ENCODE measurements around the gene PDK2.

Gene PDK2

GRCh38 chr17:50063561-50064252 lies 31.4 kb upstream of the PDK2 start:
- TF ChIP-seq FOXM1 (IDR thresholded peaks at IDR 0.05; ENCODE audit: borderline replicate concordance, low read depth): no peak
- TF ChIP-seq EP300 (IDR thresholded peaks at IDR 0.05; ENCODE audit: borderline replicate concordance): no peak
- no peak for TF ChIP-seq REST (IDR thresholded peaks at IDR 0.05; ENCODE audit: low read depth)
- TF ChIP-seq, protein P1, sequence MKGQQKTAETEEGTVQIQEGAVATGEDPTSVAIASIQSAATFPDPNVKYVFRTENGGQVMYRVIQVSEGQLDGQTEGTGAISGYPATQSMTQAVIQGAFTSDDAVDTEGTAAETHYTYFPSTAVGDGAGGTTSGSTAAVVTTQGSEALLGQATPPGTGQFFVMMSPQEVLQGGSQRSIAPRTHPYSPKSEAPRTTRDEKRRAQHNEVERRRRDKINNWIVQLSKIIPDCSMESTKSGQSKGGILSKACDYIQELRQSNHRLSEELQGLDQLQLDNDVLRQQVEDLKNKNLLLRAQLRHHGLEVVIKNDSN (IDR thresholded peaks at IDR 0.05): no peak
- TF ChIP-seq CREB1 (IDR thresholded peaks at IDR 0.05; ENCODE audit: low read depth): no peak
- no peak for TF ChIP-seq TCF12 (IDR thresholded peaks at IDR 0.05; ENCODE audit: low read depth)
- no peak for TF ChIP-seq RAD21 (IDR thresholded peaks at IDR 0.05; ENCODE audit: low read depth)
- TF ChIP-seq MAX (IDR thresholded peaks at IDR 0.05): no peak
- no peak for TF ChIP-seq YY1 (IDR thresholded peaks at IDR 0.05; ENCODE audit: low read depth)
- no peak for TF ChIP-seq TEAD4 (IDR thresholded peaks at IDR 0.05)
- TF ChIP-seq TAF1 (IDR thresholded peaks at IDR 0.05; ENCODE audit: low read depth): no peak
- TF ChIP-seq NFIC (IDR thresholded peaks at IDR 0.05): no peak
- TF ChIP-seq ZBTB7A (IDR thresholded peaks at IDR 0.05; ENCODE audit: low read depth): no peak
- TF ChIP-seq CEBPB (IDR thresholded peaks at IDR 0.05): no peak
- TF ChIP-seq EGR1 (IDR thresholded peaks at IDR 0.05): no peak

- TF ChIP-seq REST (IDR thresholded peaks at IDR 0.05; ENCODE audit: low read depth) (no peak), TEAD4 (IDR thresholded peaks at IDR 0.05) (0 out of 2 replicates have a peak, but pooled peaks have one; percentile 18)
Observed at GRCh38 chr17:50064253-50065001, 30.7 kb upstream of the PDK2 start.

GRCh38 chr17:50065056-50065455 lies 30.1 kb upstream of the PDK2 start:
- no peak for TF ChIP-seq YY1 (IDR thresholded peaks at IDR 0.05; ENCODE audit: low read depth)
- TF ChIP-seq MAX (IDR thresholded peaks at IDR 0.05): no peak
- no peak for TF ChIP-seq CEBPB (IDR thresholded peaks at IDR 0.05)
- TF ChIP-seq EGR1 (IDR thresholded peaks at IDR 0.05): no peak
- TF ChIP-seq, protein P1 (IDR thresholded peaks at IDR 0.05): no peak
- TF ChIP-seq ZBTB7A (IDR thresholded peaks at IDR 0.05; ENCODE audit: low read depth): no peak
- TF ChIP-seq TEAD4 (IDR thresholded peaks at IDR 0.05): no peak
- no peak for TF ChIP-seq RAD21 (IDR thresholded peaks at IDR 0.05; ENCODE audit: low read depth)
- no peak for TF ChIP-seq REST (IDR thresholded peaks at IDR 0.05; ENCODE audit: low read depth)
- no peak for TF ChIP-seq TAF1 (IDR thresholded peaks at IDR 0.05; ENCODE audit: low read depth)
- TF ChIP-seq FOXM1 (IDR thresholded peaks at IDR 0.05; ENCODE audit: borderline replicate concordance, low read depth): no peak
- no peak for TF ChIP-seq CREB1 (IDR thresholded peaks at IDR 0.05; ENCODE audit: low read depth)
- TF ChIP-seq TCF12 (IDR thresholded peaks at IDR 0.05; ENCODE audit: low read depth): no peak
- TF ChIP-seq NFIC (IDR thresholded peaks at IDR 0.05): no peak

DNA sequence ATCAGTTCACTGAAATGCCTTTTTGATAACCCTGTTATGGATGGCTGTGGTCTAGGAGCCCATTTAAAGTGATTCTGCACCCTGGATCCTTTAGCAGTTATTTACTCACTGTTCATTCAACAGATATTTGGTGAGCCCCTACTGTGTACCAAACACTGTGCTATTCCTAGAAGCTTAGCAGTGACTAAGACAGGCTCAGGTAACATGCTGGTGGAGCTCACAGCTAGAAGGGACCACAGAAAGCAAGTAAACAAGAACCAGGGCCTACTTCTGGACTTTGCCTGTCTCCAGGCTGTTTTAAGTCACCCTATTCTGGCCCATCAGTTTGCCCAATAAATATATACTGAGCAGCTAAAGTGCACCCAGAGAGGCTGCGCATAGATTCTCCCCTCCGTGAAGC lies 28.2 kb upstream of the PDK2 start:
- TF ChIP-seq NFIC (IDR thresholded peaks at IDR 0.05) (no peak), YY1 (IDR thresholded peaks at IDR 0.05; ENCODE audit: low read depth) (no peak), EGR1 (IDR thresholded peaks at IDR 0.05) (no peak), REST (IDR thresholded peaks at IDR 0.05; ENCODE audit: low read depth) (no peak), EP300 (IDR thresholded peaks at IDR 0.05; ENCODE audit: borderline replicate concordance) (no peak), TEAD4 (IDR thresholded peaks at IDR 0.05) (no peak), CEBPB (IDR thresholded peaks at IDR 0.05) (no peak), ZBTB7A (IDR thresholded peaks at IDR 0.05; ENCODE audit: low read depth) (no peak), FOXM1 (IDR thresholded peaks at IDR 0.05; ENCODE audit: borderline replicate concordance, low read depth) (no peak), TCF12 (IDR thresholded peaks at IDR 0.05; ENCODE audit: low read depth) (no peak), MAX (IDR thresholded peaks at IDR 0.05) (no peak), RAD21 (IDR thresholded peaks at IDR 0.05; ENCODE audit: low read depth) (no peak)

Data from Ishikawa (cell line).